DND-41 (cell line): Measurements from ENCODE around the gene RHBDF1.
A peak's percentile ranks its signal among the peaks of the same experiment; 100 is the strongest.

Experiments used
- ATAC-seq: fragments of 200-7000 bp; cut with Tn5 transposase; 3 replicates; pipeline ENCODE4 v1.9.1; 2021; ENCODE audit warnings: low read depth; ENCODE audit not compliant: insufficient read depth
- DNase-seq: peaks from one replicate; pipeline ENCODE4 v3.0.0-alpha.2; 2020
- H2AFZ ChIP-seq: 2 replicates; pipeline ENCODE4 v1.6.0; 2012; ENCODE audit warnings: low read depth, low read length
- H3K27ac ChIP-seq: 2 replicates; pipeline ENCODE4 v1.5.1; 2012; ENCODE audit warnings: low read length, inconsistent platforms
- H3K27me3 ChIP-seq: fragments of 200-600 bp; sonication (generic); 2 replicates; pipeline ENCODE4 v1.6.0; 2012; ENCODE audit warnings: low read length, mild to moderate bottlenecking, inconsistent platforms; ENCODE audit not compliant: insufficient read depth, poor library complexity
- H3K36me3 ChIP-seq: 2 replicates; pipeline ENCODE4 v1.5.1; 2012; ENCODE audit warnings: low read length, inconsistent platforms; ENCODE audit not compliant: insufficient read depth
- H3K4me1 ChIP-seq: 2 replicates; pipeline ENCODE4 v1.5.1; 2012; ENCODE audit warnings: mild to moderate bottlenecking, low read length; ENCODE audit not compliant: insufficient read depth
- H3K4me2 ChIP-seq: 2 replicates; pipeline ENCODE4 v1.6.0; 2012; ENCODE audit warnings: mild to moderate bottlenecking, moderate library complexity, low read length, inconsistent platforms; ENCODE audit not compliant: insufficient read depth
- H3K4me3 ChIP-seq, 2 experiments: fragments of 200-600 bp in 1 of 2; shearing (Covaris generic) in 1 of 2; 2 replicates each; pipeline ENCODE4 v1.5.1; 2012 to 2016; ENCODE audit warnings: inconsistent platforms in 2 of 2, low read length in 2 of 2, mild to moderate bottlenecking in 2 of 2, low read depth in 1 of 2, moderate library complexity in 1 of 2
- H3K79me2 ChIP-seq: 2 replicates; pipeline ENCODE4 v1.6.0; 2012; ENCODE audit warnings: low read length, inconsistent platforms; ENCODE audit not compliant: insufficient read depth
- H3K9ac ChIP-seq: 2 replicates; pipeline ENCODE4 v1.6.0; 2012; ENCODE audit warnings: low read depth, mild to moderate bottlenecking, inconsistent platforms, low read length, moderate library complexity
- H3K9me3 ChIP-seq: 2 replicates; pipeline ENCODE4 v1.5.1; 2012; ENCODE audit warnings: low read length, moderate library complexity, mild to moderate bottlenecking, inconsistent platforms; ENCODE audit not compliant: insufficient read depth, severe bottlenecking
- H4K20me1 ChIP-seq: 2 replicates; pipeline ENCODE4 v1.6.0; 2012; ENCODE audit warnings: low read length; ENCODE audit not compliant: insufficient read depth
- CTCF ChIP-seq: IDR thresholded peaks from 2 replicates; pipeline ENCODE4 v1.5.1; 2012; ENCODE audit warnings: borderline replicate concordance, low read length, moderate library complexity, mild to moderate bottlenecking; ENCODE audit not compliant: poor library complexity, severe bottlenecking; ENCODE audit errors: extremely low read depth
- EZH2 ChIP-seq: IDR thresholded peaks from 3 replicates; pipeline ENCODE4 v1.6.1; 2012; ENCODE audit warnings: borderline replicate concordance, low read depth, mild to moderate bottlenecking, moderate library complexity, low read length, inconsistent platforms; ENCODE audit not compliant: severe bottlenecking

Gene RHBDF1

GRCh38 chr16:60929-61878 lies 11.2 kb downstream of the RHBDF1 start:
- no peak for TF ChIP-seq EZH2
- no peak for TF ChIP-seq CTCF
- peaks cover 22% of the 10 kb centered on the region for H3K36me3 ChIP-seq
- no peaks in the 10 kb centered on the region for H3K9me3 ChIP-seq
- H2AFZ ChIP-seq, result no peak overlapping the region
- no peaks in the 10 kb centered on the region for H3K79me2 ChIP-seq
- no peak overlapping the region for H3K4me3 ChIP-seq
- DNase-seq, result no peak
- H3K4me1 ChIP-seq, result no peaks in the 10 kb centered on the region
- H3K27ac ChIP-seq, result no peak overlapping the region
- H3K9ac ChIP-seq, result no peak overlapping the region
- ATAC-seq, result no peak
- no peak overlapping the region for H3K4me2 ChIP-seq
- no peaks in the 10 kb centered on the region for H3K27me3 ChIP-seq
- H4K20me1 ChIP-seq, result no peaks in the 10 kb centered on the region

- no peak for TF ChIP-seq EZH2
- TF ChIP-seq CTCF, result no peak
- H3K4me3 ChIP-seq, result no peak overlapping the region
- H3K4me1 ChIP-seq, result peaks cover 7% of the 10 kb centered on the region
These were observed 12.3 kb downstream of the RHBDF1 start for GRCh38 chr16:60166-60565.

GRCh38 chr16:59440-60059 lies 12.9 kb downstream of the RHBDF1 start:
- peaks cover 10% of the 10 kb centered on the region for H3K79me2 ChIP-seq
- H3K27ac ChIP-seq, result no peak overlapping the region
- H3K4me1 ChIP-seq, result peaks cover 13% of the 10 kb centered on the region
- no peaks in the 10 kb centered on the region for H3K9me3 ChIP-seq
- H3K27me3 ChIP-seq, result no peaks in the 10 kb centered on the region
- H3K9ac ChIP-seq, result no peak overlapping the region
- ATAC-seq, result 0 out of 3 replicates have a peak, but pooled peaks have one; percentile 22
- no peak overlapping the region for H3K4me3 ChIP-seq
- peaks cover 32% of the 10 kb centered on the region for H3K36me3 ChIP-seq
- TF ChIP-seq CTCF, result no peak
- no peak for DNase-seq
- no peak overlapping the region for H3K4me2 ChIP-seq
- H4K20me1 ChIP-seq, result 0 out of 2 replicates have a peak, but pooled peaks cover 5% of the 10 kb centered on the region
- H2AFZ ChIP-seq, result no peak overlapping the region

More at GRCh38 chr16:60166-60565, 12.3 kb downstream of the RHBDF1 start:
- DNase-seq (no peak), ATAC-seq (no peak)
- H3K27ac ChIP-seq, result no peak overlapping the region
- no peak overlapping the region for H3K4me2 ChIP-seq
- H3K36me3 ChIP-seq, result peaks cover 32% of the 10 kb centered on the region
- 0 out of 2 replicates have a peak, but pooled peaks cover 5% of the 10 kb centered on the region for H4K20me1 ChIP-seq
- no peaks in the 10 kb centered on the region for H3K9me3 ChIP-seq
- no peak overlapping the region for H2AFZ ChIP-seq
- peaks cover 6% of the 10 kb centered on the region for H3K79me2 ChIP-seq
- no peaks in the 10 kb centered on the region for H3K27me3 ChIP-seq
- H3K9ac ChIP-seq, result no peak overlapping the region
